HK-2 (cell line): ENCODE data around the gene NRP2.

Experiments
- DNase-seq: peaks from one replicate; pipeline ENCODE4 v3.0.0-alpha.2; 2018; ENCODE audit not compliant: unreplicated experiment

Gene NRP2

GRCh38 chr2:205803500-205803899, 121.2 kb downstream of the NRP2 start:
- no peak for DNase-seq

DNA sequence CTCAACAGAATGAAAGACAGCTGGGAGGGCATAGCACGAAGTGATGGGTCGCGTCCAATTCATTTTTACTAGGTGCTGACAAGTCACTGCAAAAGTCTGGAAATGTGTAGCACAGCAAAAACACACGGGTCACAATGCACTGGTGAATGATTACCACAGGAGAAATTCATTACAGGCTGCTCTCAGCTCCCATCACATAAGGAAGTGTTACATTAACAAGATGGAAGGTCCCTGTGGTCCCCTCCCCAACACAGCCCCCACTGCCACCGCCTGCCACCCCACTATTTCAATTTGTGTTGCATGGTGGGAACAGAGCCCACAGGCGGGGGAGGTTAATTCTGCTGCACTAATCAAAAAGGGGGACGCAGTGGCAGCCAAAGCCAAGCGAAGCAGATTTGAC, 122.8 kb downstream of the NRP2 start:
- no peak for DNase-seq

DNA sequence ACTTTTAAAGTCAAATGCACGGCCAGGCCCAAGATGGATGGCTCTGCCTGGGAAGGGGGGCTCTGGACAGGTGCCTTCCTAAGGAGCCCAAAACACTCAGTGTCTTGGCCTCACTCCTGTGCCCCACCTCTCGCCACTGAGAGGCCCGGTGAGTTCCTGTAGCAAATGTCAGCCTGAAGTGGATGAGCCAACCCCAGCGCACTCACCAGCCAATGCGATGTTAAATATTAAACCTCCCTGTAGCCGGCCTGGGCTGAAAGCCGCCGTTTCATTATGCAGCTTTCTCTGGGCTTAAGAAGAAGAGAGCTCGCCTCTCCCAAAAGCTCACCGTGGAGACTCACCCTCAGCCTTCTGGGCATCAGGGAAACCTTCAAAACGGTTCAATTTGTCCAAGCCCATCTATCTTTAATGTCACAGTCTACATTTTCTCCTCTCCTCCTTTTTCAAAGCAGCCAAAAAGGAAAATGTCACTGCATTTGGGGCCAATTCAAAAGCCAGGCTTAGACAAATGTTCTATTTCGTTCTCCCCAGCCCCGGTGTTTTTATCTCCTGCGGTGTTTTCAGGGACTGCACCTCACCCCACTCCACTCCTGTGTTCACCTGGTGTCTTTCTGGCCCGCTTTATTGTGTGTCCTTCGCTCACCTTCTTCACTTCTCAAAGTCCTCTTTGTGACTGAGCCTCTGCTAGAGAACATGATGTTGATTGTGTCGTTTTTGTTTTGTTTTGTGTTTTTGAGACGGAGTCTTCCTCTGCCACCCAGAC, 124.0 kb downstream of the NRP2 start:
- peak; percentile 77 for DNase-seq

DNA sequence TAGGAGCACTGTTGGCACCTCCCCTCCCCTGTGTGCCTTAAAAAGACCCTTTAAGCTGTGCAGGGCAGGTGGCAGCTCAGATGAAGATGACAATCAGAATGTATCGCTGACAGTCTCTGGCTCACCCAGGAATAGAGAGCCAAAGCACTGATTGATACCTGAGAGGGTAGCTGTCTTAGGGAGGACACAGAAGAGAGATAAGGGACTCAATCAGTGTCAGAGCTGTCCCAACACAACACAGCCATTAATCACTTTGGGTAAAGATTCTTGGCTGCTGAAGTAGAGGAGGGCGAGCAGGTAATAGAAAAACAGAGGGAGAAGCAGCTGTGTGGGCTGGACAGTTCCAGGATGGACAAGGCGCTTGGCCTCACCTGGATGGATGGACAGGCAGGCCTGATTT, 124.9 kb downstream of the NRP2 start:
- DNase-seq, result no peak

- no peak for DNase-seq
Measured at GRCh38 chr2:205807758-205808157, 125.5 kb downstream of the NRP2 start.

DNA sequence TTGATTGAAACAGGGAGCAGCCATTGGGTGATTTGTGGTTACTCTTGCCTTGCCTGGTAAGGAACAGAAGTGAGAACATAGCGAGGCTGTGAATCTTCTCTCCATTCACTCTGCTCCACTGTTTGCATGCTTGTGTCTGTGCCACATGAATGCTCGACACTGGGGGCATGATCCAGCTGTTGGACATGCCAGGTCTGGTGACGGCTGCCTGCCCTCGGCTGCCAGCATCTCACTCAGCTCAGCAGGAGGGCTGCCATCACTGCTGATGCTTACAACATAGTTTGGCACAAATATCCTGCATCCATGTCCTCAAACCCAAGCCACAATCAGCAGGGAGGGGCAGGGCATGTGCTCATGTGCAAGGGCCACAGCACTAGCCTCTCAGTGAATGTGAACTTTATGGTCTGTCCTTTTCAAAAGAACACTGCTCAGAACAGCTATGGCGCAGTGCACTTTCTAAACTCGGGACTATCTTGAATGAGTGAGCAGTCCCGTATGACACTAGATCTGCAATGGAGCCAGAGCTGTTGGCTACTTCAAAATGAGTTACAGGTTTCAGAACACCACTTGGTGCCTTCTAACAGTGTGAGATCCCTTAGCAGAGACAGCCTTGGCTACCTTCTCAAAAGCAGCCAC, 126.3 kb downstream of the NRP2 start:
- DNase-seq, result no peak

GRCh38 chr2:205811387-205811786, 129.1 kb downstream of the NRP2 start:
- DNase-seq, result no peak

DNA sequence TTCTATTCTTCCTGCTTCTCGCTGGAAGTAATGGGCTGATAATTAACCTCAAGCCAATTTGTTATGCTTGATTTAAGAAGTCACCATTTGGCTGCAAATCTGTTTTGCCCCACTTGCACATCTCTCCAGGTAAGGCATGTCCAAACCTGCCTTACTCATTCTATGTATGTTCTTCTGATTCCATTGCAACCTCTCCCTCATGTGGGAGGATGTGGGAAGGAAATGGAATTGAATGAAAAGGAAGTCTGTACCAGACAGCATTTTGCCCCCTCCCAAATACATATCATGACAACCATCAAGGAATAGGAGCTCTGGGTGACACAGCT, 131.7 kb downstream of the NRP2 start:
- no peak for DNase-seq

DNA sequence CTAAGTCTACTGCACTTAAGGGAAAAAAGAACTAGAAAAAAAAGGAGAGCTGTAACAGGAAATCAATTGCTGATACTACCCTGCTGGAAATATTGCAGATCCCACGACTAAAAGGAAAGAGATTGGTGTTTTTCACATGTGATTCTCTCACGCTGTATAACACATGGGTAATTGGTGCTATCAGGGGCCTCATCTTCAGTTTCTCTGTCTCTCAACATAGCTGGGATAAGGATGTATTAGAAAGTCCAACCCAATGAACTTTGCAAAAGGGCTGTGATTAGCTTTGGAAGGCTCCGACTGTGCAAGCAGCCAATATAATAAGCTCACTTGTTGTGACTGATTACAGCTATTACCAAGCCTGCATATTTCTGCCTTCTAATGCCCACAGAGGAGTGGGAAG, 133.4 kb downstream of the NRP2 start:
- no peak for DNase-seq

GRCh38 chr2:205816268-205816667, 134.0 kb downstream of the NRP2 start:
- no peak for DNase-seq

GRCh38 chr2:205822579-205822978, 140.3 kb downstream of the NRP2 start:
- DNase-seq, result no peak

DNA sequence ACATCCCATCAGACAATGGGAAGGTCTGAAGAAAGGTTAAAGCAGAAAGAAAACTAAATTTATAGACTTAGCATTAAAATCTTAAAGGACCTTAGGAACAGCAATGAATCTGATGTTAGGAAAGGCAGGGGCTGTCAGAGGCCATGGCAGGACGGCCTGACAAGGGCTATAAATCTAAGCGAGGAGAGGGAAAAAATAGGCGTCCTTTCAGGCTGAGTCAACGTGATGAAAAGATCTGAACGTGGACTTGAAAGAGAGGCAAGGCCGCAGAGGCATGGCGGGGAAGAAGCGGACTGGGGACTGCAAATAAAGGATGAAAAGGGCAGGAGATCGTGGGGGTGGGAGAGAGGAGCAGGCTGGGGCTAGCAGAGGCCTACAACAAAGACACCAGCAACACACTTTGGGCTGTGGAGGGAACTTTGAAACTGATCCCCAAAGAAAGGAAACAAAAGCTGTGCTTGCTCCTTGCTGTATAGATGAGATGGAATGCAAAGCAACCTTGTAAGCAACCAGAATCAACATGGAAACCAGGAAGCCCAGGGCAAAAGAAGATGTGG, 145.6 kb downstream of the NRP2 start:
- DNase-seq, result no peak

- DNase-seq, result no peak
Measured at GRCh38 chr2:205833864-205834263, 151.6 kb downstream of the NRP2 start.

DNA sequence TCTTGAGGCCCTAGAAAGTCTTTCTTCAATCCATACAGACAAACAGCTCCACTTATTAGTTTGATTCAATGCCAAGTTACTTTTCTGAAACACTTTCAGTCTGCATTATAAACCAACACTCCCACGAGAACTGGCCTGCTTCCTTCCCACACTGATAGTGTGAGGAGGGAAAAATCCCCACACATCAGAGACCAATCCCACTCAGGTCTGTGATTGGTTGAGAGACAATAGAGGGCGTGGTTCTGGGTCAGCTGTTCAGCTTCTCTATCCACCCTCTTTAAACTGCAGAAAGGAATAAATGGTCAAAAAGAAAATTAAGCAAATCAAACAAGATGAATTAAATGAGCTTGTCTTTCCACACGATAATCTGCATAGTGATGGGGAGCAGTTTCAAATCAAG, 152.5 kb downstream of the NRP2 start:
- DNase-seq, result no peak

GRCh38 chr2:205835251-205835791, 153.0 kb downstream of the NRP2 start:
- DNase-seq, result no peak

DNA sequence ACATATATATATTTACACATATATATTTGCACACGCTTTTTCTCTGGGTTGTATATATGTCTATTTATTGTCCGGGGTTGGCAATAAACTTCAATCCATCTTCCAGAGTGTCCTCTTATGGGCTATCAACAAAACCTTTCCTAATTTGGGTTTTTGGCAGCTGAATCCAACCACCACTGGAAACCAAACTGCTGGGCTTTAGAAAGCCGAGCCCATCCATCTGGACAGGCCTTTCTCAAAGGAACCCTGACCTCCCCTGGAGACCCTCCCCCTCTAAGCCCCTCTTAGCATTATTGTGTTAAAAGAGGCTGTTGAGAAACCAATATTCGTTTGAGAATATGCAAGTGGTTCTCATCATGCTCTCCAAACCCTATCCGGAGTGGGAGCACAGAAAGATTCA, 153.6 kb downstream of the NRP2 start:
- DNase-seq, result no peak

- no peak for DNase-seq
Measured at GRCh38 chr2:205836477-205837221, 154.3 kb downstream of the NRP2 start.

DNA sequence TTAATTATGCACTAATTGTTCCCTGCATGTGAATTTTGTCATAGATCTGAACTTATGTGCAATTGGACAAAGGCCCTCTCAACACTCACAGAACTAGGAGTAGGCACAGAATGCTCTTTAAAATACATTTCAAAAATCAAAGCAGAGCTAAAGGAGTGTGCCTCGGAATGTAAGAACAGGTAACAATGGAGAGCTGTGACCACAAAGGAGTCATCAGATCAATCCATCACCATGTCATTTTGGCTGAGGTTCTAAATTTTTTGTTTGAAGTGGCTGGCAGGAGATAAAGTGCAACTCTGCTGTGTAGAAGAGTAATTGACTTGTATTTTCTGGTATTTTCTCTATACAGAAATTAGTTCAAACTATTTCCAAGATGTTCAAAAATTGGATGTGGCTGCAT, 155.4 kb downstream of the NRP2 start:
- no peak for DNase-seq

GRCh38 chr2:205845446-205845845, 163.1 kb downstream of the NRP2 start:
- DNase-seq, result no peak
